Loucy (cell line): ENCODE data around the gene RTP2.

ENCODE experiments used
- CTCF ChIP-seq: fragments of 200-600 bp; sonication (generic); conservative IDR thresholded peaks from 2 replicates; pipeline ENCODE4 v1.5.1; 2014; ENCODE audit warnings: mild to moderate bottlenecking, antibody characterized with exemption, low read length
- EZH2phosphoT487 ChIP-seq: fragments of 200-600 bp; IDR thresholded peaks from 2 replicates; pipeline ENCODE4 v1.6.1; 2018; ENCODE audit warnings: antibody characterized with exemption, mild to moderate bottlenecking, moderate library complexity, borderline replicate concordance

GRCh38 chr3:187698499-187699399 is 3.6 kb downstream of the RTP2 start:
- TF ChIP-seq CTCF (no peak), EZH2phosphoT487 (no peak)
